ENCODE data around the gene ARMH3.

Gene ARMH3

DNA sequence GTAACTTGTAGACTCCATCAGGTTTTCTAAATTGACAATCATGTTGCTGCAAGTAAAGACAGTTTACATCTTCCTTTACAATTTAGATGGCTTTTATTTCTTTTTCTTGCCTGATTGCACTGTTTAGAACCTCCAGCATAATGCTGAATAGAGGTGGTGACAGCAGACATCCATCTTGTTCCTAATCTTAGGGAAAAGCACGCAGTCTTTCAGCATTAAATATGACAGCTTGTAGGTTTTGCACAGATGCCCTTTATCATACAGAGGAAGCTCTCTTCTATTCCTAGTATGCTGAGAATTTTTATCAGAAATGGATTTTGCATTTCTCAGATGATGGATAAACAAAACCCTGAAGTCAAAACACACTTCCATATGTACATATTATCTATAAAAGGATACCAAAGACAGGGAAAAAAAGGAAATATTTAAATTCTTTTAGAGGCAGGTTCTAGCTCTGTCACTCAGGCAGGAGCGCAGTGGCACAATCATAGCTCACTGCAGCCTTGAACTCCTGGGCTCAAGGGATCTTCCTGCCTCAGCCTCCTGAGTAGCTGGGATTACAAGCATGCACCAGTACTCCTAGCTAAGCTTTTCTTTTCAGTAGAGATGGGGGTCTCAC lies 143.3 kb downstream of the ARMH3 start:
- no peaks in the 10 kb centered on the region for H3K27me3 ChIP-seq (replicated peaks)
- no peaks in the 10 kb centered on the region for H3K36me3 ChIP-seq (replicated peaks)
- no peak for DNase-seq
- TF ChIP-seq, protein P1, sequence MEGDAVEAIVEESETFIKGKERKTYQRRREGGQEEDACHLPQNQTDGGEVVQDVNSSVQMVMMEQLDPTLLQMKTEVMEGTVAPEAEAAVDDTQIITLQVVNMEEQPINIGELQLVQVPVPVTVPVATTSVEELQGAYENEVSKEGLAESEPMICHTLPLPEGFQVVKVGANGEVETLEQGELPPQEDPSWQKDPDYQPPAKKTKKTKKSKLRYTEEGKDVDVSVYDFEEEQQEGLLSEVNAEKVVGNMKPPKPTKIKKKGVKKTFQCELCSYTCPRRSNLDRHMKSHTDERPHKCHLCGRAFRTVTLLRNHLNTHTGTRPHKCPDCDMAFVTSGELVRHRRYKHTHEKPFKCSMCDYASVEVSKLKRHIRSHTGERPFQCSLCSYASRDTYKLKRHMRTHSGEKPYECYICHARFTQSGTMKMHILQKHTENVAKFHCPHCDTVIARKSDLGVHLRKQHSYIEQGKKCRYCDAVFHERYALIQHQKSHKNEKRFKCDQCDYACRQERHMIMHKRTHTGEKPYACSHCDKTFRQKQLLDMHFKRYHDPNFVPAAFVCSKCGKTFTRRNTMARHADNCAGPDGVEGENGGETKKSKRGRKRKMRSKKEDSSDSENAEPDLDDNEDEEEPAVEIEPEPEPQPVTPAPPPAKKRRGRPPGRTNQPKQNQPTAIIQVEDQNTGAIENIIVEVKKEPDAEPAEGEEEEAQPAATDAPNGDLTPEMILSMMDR (IDR thresholded peaks at IDR 0.05; ENCODE audit: low read depth, low read length, missing control alignments) = no peak
- in situ Hi-C loops (cut with HindIII; ENCODE audit: low pct_ligation_motif_present, low sequenced_read_pairs) = no loop called here
- no peak overlapping the region for H3K4me3 ChIP-seq (ENCODE audit: low read depth, low read length)
- H3K27ac ChIP-seq = no peak overlapping the region

DNA sequence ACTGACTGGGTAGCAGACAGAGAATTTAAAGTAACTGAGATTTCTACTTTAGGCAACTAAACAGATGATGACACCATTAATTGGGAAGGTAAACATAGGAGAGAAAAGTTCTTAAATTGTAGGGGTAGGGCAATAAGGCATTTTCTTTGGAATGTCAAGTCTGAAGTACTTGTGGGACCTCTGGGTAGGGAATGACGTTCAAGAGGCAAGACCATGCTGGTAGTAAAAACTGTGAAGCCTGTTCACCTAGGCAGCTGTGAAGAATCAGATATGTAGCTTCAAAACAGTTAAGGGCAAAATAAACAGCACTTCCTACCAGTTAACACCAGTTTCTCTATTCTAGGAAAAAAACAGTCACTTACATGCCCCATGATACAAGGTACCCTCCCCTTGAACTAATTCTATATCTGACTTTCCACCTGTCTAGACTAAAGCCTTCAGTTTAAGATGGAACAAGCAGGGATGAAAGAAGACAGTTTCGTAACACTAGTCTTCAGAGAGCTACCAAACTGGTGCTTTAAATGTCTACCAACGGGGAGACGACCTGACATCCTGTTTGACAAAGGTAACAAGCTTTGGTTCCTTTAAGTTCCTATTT lies 149.3 kb downstream of the ARMH3 start:
- in situ Hi-C loops (cut with HindIII; ENCODE audit: low pct_ligation_motif_present, low sequenced_read_pairs) = no loop called here
- Histone ChIP-seq H3K4me3 (ENCODE audit: low read depth, low read length) (no peak overlapping the region), H3K27me3 (replicated peaks) (no peaks in the 10 kb centered on the region), H3K36me3 (replicated peaks) (no peaks in the 10 kb centered on the region), H3K27ac (no peak overlapping the region)
- TF ChIP-seq, protein P1 (IDR thresholded peaks at IDR 0.05; ENCODE audit: low read depth, low read length, missing control alignments) = no peak
- no peak for DNase-seq

DNA sequence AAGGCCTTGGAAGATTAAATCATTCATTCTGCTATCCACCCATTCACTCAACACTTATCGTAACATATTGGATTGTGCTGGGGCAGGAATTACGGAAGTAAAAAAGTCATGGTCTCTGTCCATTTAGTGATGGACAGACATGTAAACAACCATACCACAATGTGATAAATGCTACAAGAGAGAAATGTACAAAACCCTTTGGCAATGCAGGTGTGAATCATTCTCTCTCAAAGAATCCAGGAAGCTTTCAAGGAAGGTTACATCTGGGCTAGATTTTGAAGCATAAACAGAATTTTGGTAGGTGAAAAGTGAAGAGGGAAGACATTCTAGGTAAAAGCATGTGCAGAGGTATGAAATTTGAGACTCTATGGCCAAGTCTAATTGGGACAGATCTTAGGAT lies 150.7 kb downstream of the ARMH3 start:
- Histone ChIP-seq H3K4me3 (ENCODE audit: low read depth, low read length) (no peak overlapping the region), H3K36me3 (replicated peaks) (no peaks in the 10 kb centered on the region), H3K27ac (no peak overlapping the region), H3K27me3 (replicated peaks) (no peaks in the 10 kb centered on the region)
- in situ Hi-C loops (cut with HindIII; ENCODE audit: low pct_ligation_motif_present, low sequenced_read_pairs) = no loop called here
- TF ChIP-seq, protein P1 (IDR thresholded peaks at IDR 0.05; ENCODE audit: low read depth, low read length, missing control alignments) = no peak
- DNase-seq = no peak

DNA sequence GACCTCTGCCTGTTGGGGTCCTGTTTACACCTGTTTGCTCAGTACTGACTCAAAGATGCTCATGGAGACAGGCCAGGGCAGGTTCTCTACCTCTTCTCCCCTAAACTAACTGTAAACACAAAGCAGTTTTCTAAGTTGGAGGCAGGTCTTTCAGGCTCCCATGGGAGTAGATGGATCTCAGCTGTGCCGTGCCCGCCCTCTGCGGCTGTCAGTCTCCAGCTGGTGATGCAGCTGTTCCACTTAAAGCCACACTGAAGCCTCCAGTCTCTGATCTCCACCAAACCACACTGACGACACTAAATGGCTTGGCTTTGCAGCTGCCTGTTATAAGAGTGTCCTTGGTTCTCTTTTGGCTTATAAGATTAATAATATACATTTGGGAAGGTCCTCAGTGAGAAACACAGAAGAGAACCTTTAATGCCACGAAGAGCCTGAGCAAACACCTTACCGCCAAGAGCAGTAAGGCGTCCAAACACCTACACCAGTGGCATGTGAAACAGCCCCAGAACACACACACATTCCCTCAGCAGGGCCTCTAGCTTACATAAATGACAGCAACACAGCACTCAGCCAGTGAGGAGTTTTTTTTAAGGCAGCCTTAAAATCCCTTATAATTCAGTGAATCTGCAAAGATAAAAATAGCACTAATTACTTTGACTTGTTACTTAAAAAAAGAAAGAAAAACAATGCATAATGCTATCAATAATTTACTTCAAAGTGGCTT lies 152.0 kb downstream of the ARMH3 start:
- no peak overlapping the region for H3K27ac ChIP-seq
- TF ChIP-seq, protein P1 (IDR thresholded peaks at IDR 0.05; ENCODE audit: low read depth, low read length, missing control alignments) = no peak
- DNase-seq = no peak
- H3K27me3 ChIP-seq (replicated peaks) = no peaks in the 10 kb centered on the region
- H3K4me3 ChIP-seq (ENCODE audit: low read depth, low read length) = no peak overlapping the region
- no peaks in the 10 kb centered on the region for H3K36me3 ChIP-seq (replicated peaks)
- in situ Hi-C loops (cut with HindIII; ENCODE audit: low pct_ligation_motif_present, low sequenced_read_pairs) = no loop called here

DNA sequence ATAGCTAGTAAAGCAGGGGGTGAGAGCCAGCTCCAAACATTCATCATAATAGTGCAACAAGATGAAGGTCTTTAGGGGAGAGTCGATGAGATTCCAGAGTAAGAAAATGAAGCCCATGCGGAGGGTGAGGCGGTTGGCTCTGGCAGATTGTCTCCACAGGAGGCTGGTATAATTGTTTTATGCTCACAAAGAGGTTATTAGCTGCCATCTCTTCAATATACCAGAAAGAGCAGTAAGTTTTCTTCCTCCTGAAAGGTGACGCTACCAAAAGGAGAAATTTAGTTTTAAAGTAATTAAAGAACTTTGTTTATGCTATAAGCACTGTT lies 153.2 kb downstream of the ARMH3 start:
- DNase-seq = no peak
- Histone ChIP-seq H3K4me3 (ENCODE audit: low read depth, low read length) (no peak overlapping the region), H3K36me3 (replicated peaks) (no peaks in the 10 kb centered on the region), H3K27ac (no peak overlapping the region), H3K27me3 (replicated peaks) (no peaks in the 10 kb centered on the region)
- TF ChIP-seq, protein P1 (IDR thresholded peaks at IDR 0.05; ENCODE audit: low read depth, low read length, missing control alignments) = no peak
- in situ Hi-C loops (cut with HindIII; ENCODE audit: low pct_ligation_motif_present, low sequenced_read_pairs) = no loop called here
